Measurements from ENCODE around the gene C8B.

DNA sequence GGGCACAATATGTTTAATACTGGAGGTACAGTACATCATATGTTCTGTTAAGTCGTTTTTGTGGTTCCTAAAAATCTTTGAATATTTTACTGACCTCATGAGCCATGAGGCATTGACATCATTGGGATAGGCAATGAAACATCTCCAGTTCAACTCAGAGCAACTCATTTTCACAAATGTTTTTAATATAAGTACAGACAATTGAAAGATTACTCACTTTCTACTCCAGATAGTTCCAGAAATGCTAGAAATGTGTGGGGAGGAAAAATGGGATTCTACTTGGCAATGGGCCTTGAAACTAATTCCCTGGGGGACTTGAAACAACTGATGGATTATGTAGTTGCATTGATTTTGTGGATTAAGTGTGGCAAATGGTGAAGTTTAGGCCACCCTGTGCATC lies 7.2 kb upstream of the C8B start:
- TF ChIP-seq, protein P1, sequence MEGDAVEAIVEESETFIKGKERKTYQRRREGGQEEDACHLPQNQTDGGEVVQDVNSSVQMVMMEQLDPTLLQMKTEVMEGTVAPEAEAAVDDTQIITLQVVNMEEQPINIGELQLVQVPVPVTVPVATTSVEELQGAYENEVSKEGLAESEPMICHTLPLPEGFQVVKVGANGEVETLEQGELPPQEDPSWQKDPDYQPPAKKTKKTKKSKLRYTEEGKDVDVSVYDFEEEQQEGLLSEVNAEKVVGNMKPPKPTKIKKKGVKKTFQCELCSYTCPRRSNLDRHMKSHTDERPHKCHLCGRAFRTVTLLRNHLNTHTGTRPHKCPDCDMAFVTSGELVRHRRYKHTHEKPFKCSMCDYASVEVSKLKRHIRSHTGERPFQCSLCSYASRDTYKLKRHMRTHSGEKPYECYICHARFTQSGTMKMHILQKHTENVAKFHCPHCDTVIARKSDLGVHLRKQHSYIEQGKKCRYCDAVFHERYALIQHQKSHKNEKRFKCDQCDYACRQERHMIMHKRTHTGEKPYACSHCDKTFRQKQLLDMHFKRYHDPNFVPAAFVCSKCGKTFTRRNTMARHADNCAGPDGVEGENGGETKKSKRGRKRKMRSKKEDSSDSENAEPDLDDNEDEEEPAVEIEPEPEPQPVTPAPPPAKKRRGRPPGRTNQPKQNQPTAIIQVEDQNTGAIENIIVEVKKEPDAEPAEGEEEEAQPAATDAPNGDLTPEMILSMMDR (IDR thresholded peaks at IDR 0.05): no peak
- TF ChIP-seq POLR2A (IDR thresholded peaks at IDR 0.05) (no peak), EP300 (IDR thresholded peaks at IDR 0.05) (no peak)
